HFFc6 (cell line): Measurements from ENCODE around the gene FAS. TPM values are rescaled to one million over a fixed set of nuclear protein-coding genes. Genes with fewer than 3 reads are reported as not detected.

Source experiments
- DNase-seq: peaks from one replicate; pipeline ENCODE4 v3.0.0-alpha.2; 2018
- H3K27ac Mint-ChIP-seq: 2 replicates; pipeline ENCODE4 v1.8.0; 2020; ENCODE audit warnings: mild to moderate bottlenecking, mixed read lengths
- H3K27me3 Mint-ChIP-seq: 2 replicates; pipeline ENCODE4 v1.8.0; 2021; ENCODE audit warnings: mild to moderate bottlenecking, moderate library complexity, mixed read lengths; ENCODE audit not compliant: insufficient read depth
- H3K36me3 Mint-ChIP-seq: 2 replicates; pipeline ENCODE4 v1.8.0; 2021; ENCODE audit warnings: low read depth, mixed read lengths
- H3K4me1 Mint-ChIP-seq: 2 replicates; pipeline ENCODE4 v1.8.0; 2020; ENCODE audit warnings: low read depth, mixed read lengths
- H3K4me3 Mint-ChIP-seq: 2 replicates; pipeline ENCODE4 v1.8.0; 2020; ENCODE audit warnings: mild to moderate bottlenecking, moderate library complexity, mixed read lengths
- H3K9me3 Mint-ChIP-seq: 2 replicates; pipeline ENCODE4 v1.8.0; 2020; ENCODE audit warnings: mild to moderate bottlenecking, mixed read lengths
- CTCF ChIP-seq: fragments of 200-600 bp; sonication (generic); IDR thresholded peaks from 2 replicates; pipeline ENCODE4 v1.5.0; 2021; ENCODE audit warnings: antibody characterized with exemption, mild to moderate bottlenecking
- total RNA-seq, 6 experiments: library from RNA; stranded (reverse); fragmentation: NEBNext Ultra II Directional; extraction: Animal tissue kit (Norgen Biotek cat#: 25700); gene quantifications; 2 replicates in 1 of 6; 3 replicates in 5 of 6; pipeline ENCODE4 v1.2.3, GENCODE V29; 2021

FAS gene
- total RNA-seq, 6 experiments from 2014 or later, result 52.9 to 62.9 (median 57.5) TPM

GRCh38 chr10:88996927-88997326 is 6.3 kb downstream of the FAS start:
- Mint-ChIP-seq H3K4me1 (peaks cover 82% of the 10 kb centered on the region), H3K9me3 (no peaks in the 10 kb centered on the region), H3K36me3 (peaks cover 17% of the 10 kb centered on the region), H3K4me3 (no peak overlapping the region), H3K27ac (no peak overlapping the region), H3K27me3 (no peaks in the 10 kb centered on the region)
- no peak for TF ChIP-seq CTCF
- DNase-seq, result no peak

GRCh38 chr10:88999625-89000024 is 9.0 kb downstream of the FAS start:
- H3K27ac Mint-ChIP-seq, result peak overlapping the region; percentile 46
- no peak for DNase-seq
- no peaks in the 10 kb centered on the region for H3K27me3 Mint-ChIP-seq
- H3K36me3 Mint-ChIP-seq, result peaks cover 18% of the 10 kb centered on the region
- TF ChIP-seq CTCF, result no peak
- H3K4me3 Mint-ChIP-seq, result no peak overlapping the region
- no peaks in the 10 kb centered on the region for H3K9me3 Mint-ChIP-seq
- peaks cover 72% of the 10 kb centered on the region for H3K4me1 Mint-ChIP-seq

GRCh38 chr10:89001024-89001728 is 10.6 kb downstream of the FAS start:
- H3K9me3 Mint-ChIP-seq, result no peaks in the 10 kb centered on the region
- no peak for DNase-seq
- no peak for TF ChIP-seq CTCF
- peaks cover 59% of the 10 kb centered on the region for H3K4me1 Mint-ChIP-seq
- H3K27me3 Mint-ChIP-seq, result no peaks in the 10 kb centered on the region
- peaks cover 16% of the 10 kb centered on the region for H3K36me3 Mint-ChIP-seq
- H3K4me3 Mint-ChIP-seq, result no peak overlapping the region
- H3K27ac Mint-ChIP-seq, result peak overlapping the region; percentile 71

GRCh38 chr10:89001729-89002072 is 11.1 kb downstream of the FAS start:
- peaks cover 53% of the 10 kb centered on the region for H3K4me1 Mint-ChIP-seq
- no peaks in the 10 kb centered on the region for H3K9me3 Mint-ChIP-seq
- TF ChIP-seq CTCF, result no peak
- H3K27me3 Mint-ChIP-seq, result no peaks in the 10 kb centered on the region
- H3K27ac Mint-ChIP-seq, result 0 out of 2 replicates have a peak overlapping the region, but pooled peaks have one; percentile 71
- no peak overlapping the region for H3K4me3 Mint-ChIP-seq
- no peak for DNase-seq
- H3K36me3 Mint-ChIP-seq, result peaks cover 16% of the 10 kb centered on the region

GRCh38 chr10:89002226-89002978 is 11.8 kb downstream of the FAS start:
- Mint-ChIP-seq H3K27ac (no peak overlapping the region), H3K27me3 (no peaks in the 10 kb centered on the region), H3K9me3 (no peaks in the 10 kb centered on the region), H3K4me1 (peaks cover 46% of the 10 kb centered on the region), H3K36me3 (peaks cover 19% of the 10 kb centered on the region), H3K4me3 (no peak overlapping the region)
- DNase-seq, result no peak
- no peak for TF ChIP-seq CTCF
